NCI-H446 treated with DMSO at 0.1 percent for 48 hours (cell line): Measurements from ENCODE around the gene C10orf105.

ENCODE experiments used
- DNase-seq: peaks from one replicate; lab custom pipeline; 2025; lab: John Stamatoyannopoulos, UW

The C10orf105 gene

GRCh38 chr10:71737001-71737833 lies 17.6 kb upstream of the C10orf105 start:
- DNase-seq = peak; percentile 57

- no peak for DNase-seq
Measured at GRCh38 chr10:71736570-71736952, 17.0 kb upstream of the C10orf105 start.

GRCh38 chr10:71735709-71736569 lies 16.4 kb upstream of the C10orf105 start:
- no peak for DNase-seq

- DNase-seq = no peak
Measured at GRCh38 chr10:71734797-71735196, 15.2 kb upstream of the C10orf105 start.

GRCh38 chr10:71731791-71732190 lies 12.2 kb upstream of the C10orf105 start:
- DNase-seq = no peak

- no peak for DNase-seq
Measured at GRCh38 chr10:71729161-71729636, 9.6 kb upstream of the C10orf105 start.

GRCh38 chr10:71727738-71728737 lies 8.5 kb upstream of the C10orf105 start:
- peak; percentile 1 for DNase-seq

GRCh38 chr10:71727105-71727737 lies 7.6 kb upstream of the C10orf105 start:
- no peak for DNase-seq

GRCh38 chr10:71726580-71727104 lies 7.1 kb upstream of the C10orf105 start:
- DNase-seq = no peak

- no peak for DNase-seq
Measured at GRCh38 chr10:71725998-71726579, 6.5 kb upstream of the C10orf105 start.

GRCh38 chr10:71725249-71725648 lies 5.7 kb upstream of the C10orf105 start:
- no peak for DNase-seq

GRCh38 chr10:71724539-71724938 lies 5.0 kb upstream of the C10orf105 start:
- DNase-seq = no peak

GRCh38 chr10:71723311-71723710 lies 3.7 kb upstream of the C10orf105 start:
- DNase-seq = no peak

- no peak for DNase-seq
Measured at GRCh38 chr10:71722849-71723248, 3.3 kb upstream of the C10orf105 start.

- no peak for DNase-seq
Measured at GRCh38 chr10:71721313-71721712, 1.7 kb upstream of the C10orf105 start.

GRCh38 chr10:71720288-71720687 lies 710 bp upstream of the C10orf105 start:
- DNase-seq = no peak

GRCh38 chr10:71719042-71719441 lies 536 bp downstream of the C10orf105 start:
- DNase-seq = no peak

GRCh38 chr10:71718165-71718698 lies 1.3 kb downstream of the C10orf105 start:
- no peak for DNase-seq

- DNase-seq = no peak
Measured at GRCh38 chr10:71717551-71717951, 2.0 kb downstream of the C10orf105 start.

GRCh38 chr10:71717056-71717455 lies 2.5 kb downstream of the C10orf105 start:
- DNase-seq = no peak
